Measurements from ENCODE around the gene ZNF281. TPM values are rescaled to one million over a fixed set of nuclear protein-coding genes. Genes with fewer than 3 reads are reported as not detected.

ZNF281 gene, protein sequence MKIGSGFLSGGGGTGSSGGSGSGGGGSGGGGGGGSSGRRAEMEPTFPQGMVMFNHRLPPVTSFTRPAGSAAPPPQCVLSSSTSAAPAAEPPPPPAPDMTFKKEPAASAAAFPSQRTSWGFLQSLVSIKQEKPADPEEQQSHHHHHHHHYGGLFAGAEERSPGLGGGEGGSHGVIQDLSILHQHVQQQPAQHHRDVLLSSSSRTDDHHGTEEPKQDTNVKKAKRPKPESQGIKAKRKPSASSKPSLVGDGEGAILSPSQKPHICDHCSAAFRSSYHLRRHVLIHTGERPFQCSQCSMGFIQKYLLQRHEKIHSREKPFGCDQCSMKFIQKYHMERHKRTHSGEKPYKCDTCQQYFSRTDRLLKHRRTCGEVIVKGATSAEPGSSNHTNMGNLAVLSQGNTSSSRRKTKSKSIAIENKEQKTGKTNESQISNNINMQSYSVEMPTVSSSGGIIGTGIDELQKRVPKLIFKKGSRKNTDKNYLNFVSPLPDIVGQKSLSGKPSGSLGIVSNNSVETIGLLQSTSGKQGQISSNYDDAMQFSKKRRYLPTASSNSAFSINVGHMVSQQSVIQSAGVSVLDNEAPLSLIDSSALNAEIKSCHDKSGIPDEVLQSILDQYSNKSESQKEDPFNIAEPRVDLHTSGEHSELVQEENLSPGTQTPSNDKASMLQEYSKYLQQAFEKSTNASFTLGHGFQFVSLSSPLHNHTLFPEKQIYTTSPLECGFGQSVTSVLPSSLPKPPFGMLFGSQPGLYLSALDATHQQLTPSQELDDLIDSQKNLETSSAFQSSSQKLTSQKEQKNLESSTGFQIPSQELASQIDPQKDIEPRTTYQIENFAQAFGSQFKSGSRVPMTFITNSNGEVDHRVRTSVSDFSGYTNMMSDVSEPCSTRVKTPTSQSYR
- total RNA-seq, result 12.7 and 14.6 TPM in 2 replicates

DNA sequence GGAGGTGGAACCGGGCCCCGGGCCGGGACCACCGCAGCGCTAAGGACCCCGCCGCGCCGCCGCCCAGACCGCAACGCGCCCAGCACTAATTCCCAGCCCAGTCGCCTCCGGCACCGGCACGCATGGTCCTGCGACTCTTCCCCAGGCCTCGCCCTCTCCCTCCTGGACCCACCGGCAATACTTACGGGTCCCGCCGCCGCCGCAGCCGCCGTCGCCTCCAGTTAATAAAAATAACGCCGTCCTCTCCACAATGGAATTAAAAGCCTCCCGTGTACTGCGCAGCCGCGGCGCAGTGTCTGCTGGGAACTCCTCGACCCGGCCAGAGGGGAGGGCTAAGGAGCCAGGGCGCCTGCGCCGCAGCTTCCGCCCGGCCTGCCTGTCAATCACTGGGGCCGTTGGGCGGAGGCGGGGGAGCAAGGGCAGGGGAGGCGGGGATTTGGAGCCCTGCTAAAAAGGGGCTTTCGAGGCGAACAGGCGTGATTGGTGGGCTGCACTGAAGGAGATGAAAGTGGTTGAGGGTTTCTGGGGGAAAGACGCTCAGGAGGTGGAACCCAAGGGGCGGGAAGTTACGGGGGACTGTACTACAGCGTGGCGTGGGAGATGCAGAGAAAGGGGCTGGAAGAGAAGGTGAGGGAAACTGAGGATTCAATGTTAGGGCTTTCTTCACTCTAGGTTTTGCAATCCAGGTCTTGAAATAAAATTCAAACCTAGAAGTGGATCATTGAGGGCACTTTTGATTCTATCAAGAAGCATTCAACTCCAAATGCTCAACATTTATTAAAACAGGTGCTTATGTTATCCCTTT is at the start of gene ZNF281:
TSS of gene ZNF281 (minus strand) at position 276 of the 805 bp plus-strand sequence. CDS start 331 bp downstream, outside the sequence.

Other genes with a start within 250 kb of the ZNF281 start
- gene KIF14, start 210.7 kb upstream of the ZNF281 start, total RNA-seq, result 4.5 and 7.4 TPM in 2 replicates